Stimulated activated CD4-positive, alpha-beta T cell treated with anti-CD3 and anti-CD28 coated beads, Interleukin-4, amount 100 ng/mL, for 24 hours (primary cell): Measurements from ENCODE around the gene DTNB.

Experiments
- DNase-seq: peaks from one replicate; pipeline ENCODE4 v3.0.0-alpha.2; 2020

Gene DTNB

GRCh38 chr2:25379535-25379934, 293.8 kb downstream of the DTNB start:
- DNase-seq = no peak

GRCh38 chr2:25378731-25379490, 294.5 kb downstream of the DTNB start:
- DNase-seq = no peak

- no peak for DNase-seq
Measured at GRCh38 chr2:25377822-25378421, 295.5 kb downstream of the DTNB start.

GRCh38 chr2:25376750-25377621, 296.4 kb downstream of the DTNB start:
- DNase-seq = peak; percentile 92

GRCh38 chr2:25375989-25376545, 297.3 kb downstream of the DTNB start:
- no peak for DNase-seq

GRCh38 chr2:25375371-25375988, 297.9 kb downstream of the DTNB start:
- DNase-seq = no peak

- DNase-seq = no peak
Measured at GRCh38 chr2:25374827-25375226, 298.6 kb downstream of the DTNB start.

GRCh38 chr2:25374411-25374810, 299.0 kb downstream of the DTNB start:
- DNase-seq = no peak

- no peak for DNase-seq
Measured at GRCh38 chr2:25373269-25373981, 300.0 kb downstream of the DTNB start.

GRCh38 chr2:25372405-25373268, 300.7 kb downstream of the DTNB start:
- DNase-seq = no peak

GRCh38 chr2:25371253-25372241, 301.8 kb downstream of the DTNB start:
- no peak for DNase-seq

- DNase-seq = no peak
Measured at GRCh38 chr2:25369876-25370275, 303.5 kb downstream of the DTNB start.

- DNase-seq = no peak
Measured at GRCh38 chr2:25369439-25369838, 303.9 kb downstream of the DTNB start.

- DNase-seq = no peak
Measured at GRCh38 chr2:25368660-25369059, 304.7 kb downstream of the DTNB start.

GRCh38 chr2:25367296-25367695, 306.1 kb downstream of the DTNB start:
- DNase-seq = no peak

GRCh38 chr2:25366629-25367028, 306.7 kb downstream of the DTNB start:
- no peak for DNase-seq

- DNase-seq = no peak
Measured at GRCh38 chr2:25365241-25365640, 308.1 kb downstream of the DTNB start.

- no peak for DNase-seq
Measured at GRCh38 chr2:25363733-25364132, 309.6 kb downstream of the DTNB start.

- DNase-seq = peak; percentile 54
Measured at GRCh38 chr2:25362434-25363145, 310.8 kb downstream of the DTNB start.
